ENCODE measurements around the gene PASD1. TPM values are rescaled to one million over a fixed set of nuclear protein-coding genes. Genes with fewer than 3 reads are reported as not detected.
"Not testable (repeated sequence)": the region's sequence is repeated elsewhere in the genome, so short reads cannot be mapped to it uniquely, and the experiment has no call there.

Gene PASD1
- total RNA-seq, 1 donor from 2014 or later = not detected

DNA sequence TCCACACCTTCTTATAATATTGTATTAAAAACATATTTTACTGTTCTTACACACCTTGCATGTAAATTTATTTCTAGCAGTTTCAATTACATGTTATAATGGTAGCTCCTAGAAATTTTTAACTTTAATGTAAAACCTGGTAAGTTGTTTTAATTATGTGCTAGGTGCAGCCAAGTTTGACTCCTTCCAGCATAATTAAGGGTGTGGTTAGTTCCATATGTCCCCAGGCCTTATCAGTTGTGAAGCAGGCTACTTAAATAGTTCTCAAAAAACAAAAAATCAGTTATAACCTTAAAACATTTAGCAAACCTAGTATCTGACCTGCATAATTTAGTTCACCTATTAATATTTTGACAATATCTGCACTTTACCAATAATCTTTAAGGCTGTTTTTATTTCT, 26.9 kb upstream of the PASD1 start:
- H3K4me1 Mint-ChIP-seq (ENCODE audit: low read depth) = no peaks in the 10 kb centered on the region
- no peak for DNase-seq (ENCODE audit: low spot score, unreplicated experiment)
- no peak overlapping the region for H3K27ac Mint-ChIP-seq
- TF ChIP-seq, protein P1, sequence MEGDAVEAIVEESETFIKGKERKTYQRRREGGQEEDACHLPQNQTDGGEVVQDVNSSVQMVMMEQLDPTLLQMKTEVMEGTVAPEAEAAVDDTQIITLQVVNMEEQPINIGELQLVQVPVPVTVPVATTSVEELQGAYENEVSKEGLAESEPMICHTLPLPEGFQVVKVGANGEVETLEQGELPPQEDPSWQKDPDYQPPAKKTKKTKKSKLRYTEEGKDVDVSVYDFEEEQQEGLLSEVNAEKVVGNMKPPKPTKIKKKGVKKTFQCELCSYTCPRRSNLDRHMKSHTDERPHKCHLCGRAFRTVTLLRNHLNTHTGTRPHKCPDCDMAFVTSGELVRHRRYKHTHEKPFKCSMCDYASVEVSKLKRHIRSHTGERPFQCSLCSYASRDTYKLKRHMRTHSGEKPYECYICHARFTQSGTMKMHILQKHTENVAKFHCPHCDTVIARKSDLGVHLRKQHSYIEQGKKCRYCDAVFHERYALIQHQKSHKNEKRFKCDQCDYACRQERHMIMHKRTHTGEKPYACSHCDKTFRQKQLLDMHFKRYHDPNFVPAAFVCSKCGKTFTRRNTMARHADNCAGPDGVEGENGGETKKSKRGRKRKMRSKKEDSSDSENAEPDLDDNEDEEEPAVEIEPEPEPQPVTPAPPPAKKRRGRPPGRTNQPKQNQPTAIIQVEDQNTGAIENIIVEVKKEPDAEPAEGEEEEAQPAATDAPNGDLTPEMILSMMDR (IDR thresholded peaks at IDR 0.05; ENCODE audit: unreplicated experiment) = no peak
- H3K4me3 Mint-ChIP-seq (ENCODE audit: low read depth) = no peak overlapping the region
- H3K9me3 Mint-ChIP-seq (ENCODE audit: low read depth) = peaks cover 13% of the 10 kb centered on the region
- H3K27me3 Mint-ChIP-seq = no peaks in the 10 kb centered on the region
- no peaks in the 10 kb centered on the region for H3K36me3 Mint-ChIP-seq (ENCODE audit: insufficient read depth)

DNA sequence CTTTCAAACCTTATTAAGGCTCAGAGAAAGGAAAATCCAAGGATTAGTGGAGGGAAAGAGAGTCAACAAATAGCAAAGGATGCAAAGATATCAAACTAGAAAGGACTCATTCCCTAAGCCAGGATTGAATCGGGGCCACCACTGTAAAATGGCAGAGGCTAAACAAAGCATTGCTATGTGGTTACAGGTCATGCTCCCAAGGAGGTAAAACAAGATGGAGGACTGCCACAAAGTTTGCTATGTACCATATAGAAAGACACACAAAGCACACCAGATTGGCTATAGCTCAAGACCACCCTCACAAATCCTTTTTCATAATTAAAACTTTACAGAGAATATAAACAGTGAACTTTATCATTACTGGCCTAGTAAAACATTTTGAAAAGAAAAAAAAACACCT, 25.9 kb upstream of the PASD1 start:
- DNase-seq (ENCODE audit: low spot score, unreplicated experiment) = no peak
- H3K27me3 Mint-ChIP-seq = no peaks in the 10 kb centered on the region
- H3K36me3 Mint-ChIP-seq (ENCODE audit: insufficient read depth) = no peaks in the 10 kb centered on the region
- H3K4me3 Mint-ChIP-seq (ENCODE audit: low read depth) = no peak overlapping the region
- TF ChIP-seq, protein P1 (IDR thresholded peaks at IDR 0.05; ENCODE audit: unreplicated experiment) = no peak
- peaks cover 13% of the 10 kb centered on the region for H3K9me3 Mint-ChIP-seq (ENCODE audit: low read depth)
- H3K27ac Mint-ChIP-seq = no peak overlapping the region
- H3K4me1 Mint-ChIP-seq (ENCODE audit: low read depth) = no peaks in the 10 kb centered on the region

DNA sequence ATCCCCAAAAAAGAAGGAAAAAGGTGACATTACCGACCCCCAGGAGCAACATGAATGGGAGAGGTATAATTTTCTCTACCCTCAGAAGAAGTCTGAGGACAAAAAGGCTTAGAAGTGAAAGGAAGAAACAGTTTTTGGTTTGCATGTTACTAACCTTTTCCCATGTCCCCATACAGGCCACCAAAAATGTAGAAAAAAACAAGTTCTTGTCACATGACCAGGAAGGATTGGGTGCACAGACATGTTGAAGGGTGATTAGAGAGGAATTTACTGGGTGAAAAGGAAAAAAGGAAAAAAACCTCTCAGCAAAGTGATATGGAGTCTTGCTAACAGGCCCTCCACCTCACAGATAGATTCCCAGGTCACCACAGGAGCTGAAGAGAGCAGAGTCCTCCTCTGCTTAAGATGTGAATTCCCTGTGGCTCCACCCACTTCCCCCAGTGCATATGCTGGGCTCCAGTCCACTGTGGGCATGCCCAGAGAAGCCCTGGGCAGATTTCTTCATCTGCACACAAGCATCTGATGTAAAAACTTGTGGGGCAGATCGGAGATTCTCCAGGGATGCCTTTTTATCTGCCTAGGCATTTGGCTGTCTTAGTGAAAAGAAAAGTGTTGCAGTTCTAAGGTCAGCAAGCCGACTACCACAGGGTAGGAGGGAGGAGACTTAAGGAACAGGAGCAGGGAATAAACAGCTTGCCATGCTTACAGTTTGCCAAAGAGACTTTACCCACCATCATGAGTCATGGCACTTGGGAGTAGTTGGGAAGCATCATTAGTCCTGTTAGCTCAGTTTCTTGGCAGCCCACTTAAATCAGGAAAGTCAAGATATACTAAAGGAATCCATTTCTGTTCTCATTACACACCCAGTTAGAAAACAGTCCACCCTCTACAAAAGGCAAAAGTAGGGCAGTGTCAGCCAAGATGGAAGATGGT, 25.0 kb upstream of the PASD1 start:
- DNase-seq (ENCODE audit: low spot score, unreplicated experiment) = no peak
- TF ChIP-seq, protein P1 (IDR thresholded peaks at IDR 0.05; ENCODE audit: unreplicated experiment) = no peak
- H3K27ac Mint-ChIP-seq = no peak overlapping the region
- H3K36me3 Mint-ChIP-seq (ENCODE audit: insufficient read depth) = no peaks in the 10 kb centered on the region
- no peak overlapping the region for H3K4me3 Mint-ChIP-seq (ENCODE audit: low read depth)
- no peaks in the 10 kb centered on the region for H3K4me1 Mint-ChIP-seq (ENCODE audit: low read depth)
- H3K9me3 Mint-ChIP-seq (ENCODE audit: low read depth) = peaks cover 13% of the 10 kb centered on the region
- no peaks in the 10 kb centered on the region for H3K27me3 Mint-ChIP-seq

DNA sequence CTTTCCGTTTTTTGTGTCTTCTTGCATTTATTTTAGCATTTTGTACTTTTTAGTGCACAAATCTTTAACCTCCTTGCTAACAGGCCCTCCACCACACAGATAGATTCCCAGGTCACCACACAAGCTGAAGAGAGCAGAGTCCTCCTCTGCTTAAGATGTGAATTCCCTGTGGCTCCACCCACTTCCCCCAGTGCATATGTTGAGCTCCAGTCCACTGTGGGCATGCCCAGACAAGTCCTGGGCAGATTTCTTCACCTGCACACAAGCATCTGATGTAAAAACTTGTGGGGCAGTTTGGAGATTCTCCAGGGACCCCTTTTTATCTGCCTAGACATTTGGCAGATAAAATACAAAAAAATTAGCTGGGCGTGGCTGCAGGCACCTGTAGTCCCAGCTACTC, 19.8 kb upstream of the PASD1 start:
- H3K27ac Mint-ChIP-seq = no peak overlapping the region
- no peaks in the 10 kb centered on the region for H3K4me1 Mint-ChIP-seq (ENCODE audit: low read depth)
- H3K4me3 Mint-ChIP-seq (ENCODE audit: low read depth) = no peak overlapping the region
- DNase-seq (ENCODE audit: low spot score, unreplicated experiment) = no peak
- H3K9me3 Mint-ChIP-seq (ENCODE audit: low read depth) = peaks cover 11% of the 10 kb centered on the region
- peaks cover 2% of the 10 kb centered on the region for H3K27me3 Mint-ChIP-seq
- TF ChIP-seq, protein P1 (IDR thresholded peaks at IDR 0.05; ENCODE audit: unreplicated experiment) = no peak
- H3K36me3 Mint-ChIP-seq (ENCODE audit: insufficient read depth) = no peaks in the 10 kb centered on the region

DNA sequence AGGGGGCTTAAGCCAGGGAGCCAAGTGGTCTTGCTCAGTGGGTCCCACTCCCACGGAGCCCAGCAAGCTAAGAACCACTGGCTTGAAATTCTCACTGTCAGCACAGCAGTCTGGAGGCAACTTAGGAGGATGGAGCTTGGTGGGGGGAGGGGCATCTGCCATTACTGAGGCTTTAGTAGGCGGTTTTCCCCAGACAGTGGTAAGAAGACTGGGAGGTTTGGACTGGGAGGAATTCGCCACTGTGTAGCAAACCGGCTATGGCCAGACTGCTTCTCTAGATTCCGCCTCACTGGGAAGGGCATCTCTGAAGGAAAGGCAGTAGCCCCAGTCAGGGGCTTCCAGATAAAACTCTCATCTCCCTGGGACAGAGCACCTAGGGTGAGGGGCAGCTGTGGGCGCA, 17.2 kb upstream of the PASD1 start:
- not testable (repeated sequence) for DNase-seq (ENCODE audit: low spot score, unreplicated experiment); H3K27ac Mint-ChIP-seq; H3K36me3 Mint-ChIP-seq (ENCODE audit: insufficient read depth); H3K27me3 Mint-ChIP-seq; H3K4me3 Mint-ChIP-seq (ENCODE audit: low read depth); H3K4me1 Mint-ChIP-seq (ENCODE audit: low read depth)
- peaks cover 13% of the 10 kb centered on the region for H3K9me3 Mint-ChIP-seq (ENCODE audit: low read depth)

DNA sequence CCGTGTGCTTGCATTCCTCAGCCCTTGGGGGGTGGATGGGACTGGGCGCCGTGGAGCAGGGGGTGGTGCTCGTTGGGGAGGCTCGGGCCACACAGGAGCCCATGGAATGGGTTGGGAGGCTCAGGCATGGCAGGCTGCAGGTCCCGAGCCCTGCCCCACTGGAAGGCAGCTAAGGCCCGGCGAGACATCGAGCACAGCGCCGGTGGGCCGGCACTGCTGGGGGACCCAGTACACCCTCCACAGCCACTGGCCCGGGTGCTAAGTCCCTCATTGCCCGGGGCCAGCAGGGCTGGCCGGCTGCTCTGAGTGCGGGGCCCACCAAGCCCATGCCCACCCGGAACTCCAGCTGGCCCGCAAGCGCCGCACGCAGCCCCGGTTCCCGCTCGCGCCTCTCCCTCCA, 12.3 kb upstream of the PASD1 start:
- H3K27me3 Mint-ChIP-seq; H3K36me3 Mint-ChIP-seq (ENCODE audit: insufficient read depth); H3K4me3 Mint-ChIP-seq (ENCODE audit: low read depth); H3K4me1 Mint-ChIP-seq (ENCODE audit: low read depth); H3K27ac Mint-ChIP-seq; DNase-seq (ENCODE audit: low spot score, unreplicated experiment): not testable (repeated sequence)
- H3K9me3 Mint-ChIP-seq (ENCODE audit: low read depth) = peaks cover 22% of the 10 kb centered on the region
